ENCODE measurements around the gene FDCSP.

Gene FDCSP

DNA sequence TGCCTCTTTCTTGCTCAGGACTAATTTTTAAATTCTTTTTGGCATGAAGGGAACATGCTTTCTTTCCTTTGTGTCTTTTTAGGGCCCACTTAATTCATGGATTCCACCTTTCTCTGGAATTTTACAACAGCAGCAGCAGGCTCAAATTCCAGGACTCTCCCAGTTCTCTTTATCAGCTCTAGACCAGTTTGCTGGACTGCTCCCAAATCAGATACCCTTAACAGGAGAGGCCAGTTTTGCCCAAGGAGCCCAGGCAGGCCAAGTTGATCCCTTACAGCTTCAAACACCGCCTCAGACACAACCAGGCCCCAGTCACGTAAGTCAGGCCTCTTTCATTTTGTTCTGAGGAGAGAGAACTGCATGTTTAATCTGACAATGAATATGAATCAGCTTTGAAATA lies 28.1 kb upstream of the FDCSP start:
- TF ChIP-seq, protein P1, sequence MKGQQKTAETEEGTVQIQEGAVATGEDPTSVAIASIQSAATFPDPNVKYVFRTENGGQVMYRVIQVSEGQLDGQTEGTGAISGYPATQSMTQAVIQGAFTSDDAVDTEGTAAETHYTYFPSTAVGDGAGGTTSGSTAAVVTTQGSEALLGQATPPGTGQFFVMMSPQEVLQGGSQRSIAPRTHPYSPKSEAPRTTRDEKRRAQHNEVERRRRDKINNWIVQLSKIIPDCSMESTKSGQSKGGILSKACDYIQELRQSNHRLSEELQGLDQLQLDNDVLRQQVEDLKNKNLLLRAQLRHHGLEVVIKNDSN (IDR thresholded peaks at IDR 0.05), result no peak
- TF ChIP-seq EGR1 (IDR thresholded peaks at IDR 0.05) (no peak), FOXM1 (IDR thresholded peaks at IDR 0.05; ENCODE audit: borderline replicate concordance, low read depth) (no peak), ZBTB7A (IDR thresholded peaks at IDR 0.05; ENCODE audit: low read depth) (no peak), EP300 (IDR thresholded peaks at IDR 0.05; ENCODE audit: borderline replicate concordance) (no peak), TCF12 (IDR thresholded peaks at IDR 0.05; ENCODE audit: low read depth) (no peak), RAD21 (IDR thresholded peaks at IDR 0.05; ENCODE audit: low read depth) (no peak), TAF1 (IDR thresholded peaks at IDR 0.05; ENCODE audit: low read depth) (no peak), CREB1 (IDR thresholded peaks at IDR 0.05; ENCODE audit: low read depth) (no peak), YY1 (IDR thresholded peaks at IDR 0.05; ENCODE audit: low read depth) (no peak), CEBPB (IDR thresholded peaks at IDR 0.05) (no peak), NFIC (IDR thresholded peaks at IDR 0.05) (no peak), TEAD4 (IDR thresholded peaks at IDR 0.05) (no peak)
- TF ChIP-seq, protein P2, sequence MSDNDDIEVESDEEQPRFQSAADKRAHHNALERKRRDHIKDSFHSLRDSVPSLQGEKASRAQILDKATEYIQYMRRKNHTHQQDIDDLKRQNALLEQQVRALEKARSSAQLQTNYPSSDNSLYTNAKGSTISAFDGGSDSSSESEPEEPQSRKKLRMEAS (IDR thresholded peaks at IDR 0.05), result no peak
- TF ChIP-seq, protein P3, sequence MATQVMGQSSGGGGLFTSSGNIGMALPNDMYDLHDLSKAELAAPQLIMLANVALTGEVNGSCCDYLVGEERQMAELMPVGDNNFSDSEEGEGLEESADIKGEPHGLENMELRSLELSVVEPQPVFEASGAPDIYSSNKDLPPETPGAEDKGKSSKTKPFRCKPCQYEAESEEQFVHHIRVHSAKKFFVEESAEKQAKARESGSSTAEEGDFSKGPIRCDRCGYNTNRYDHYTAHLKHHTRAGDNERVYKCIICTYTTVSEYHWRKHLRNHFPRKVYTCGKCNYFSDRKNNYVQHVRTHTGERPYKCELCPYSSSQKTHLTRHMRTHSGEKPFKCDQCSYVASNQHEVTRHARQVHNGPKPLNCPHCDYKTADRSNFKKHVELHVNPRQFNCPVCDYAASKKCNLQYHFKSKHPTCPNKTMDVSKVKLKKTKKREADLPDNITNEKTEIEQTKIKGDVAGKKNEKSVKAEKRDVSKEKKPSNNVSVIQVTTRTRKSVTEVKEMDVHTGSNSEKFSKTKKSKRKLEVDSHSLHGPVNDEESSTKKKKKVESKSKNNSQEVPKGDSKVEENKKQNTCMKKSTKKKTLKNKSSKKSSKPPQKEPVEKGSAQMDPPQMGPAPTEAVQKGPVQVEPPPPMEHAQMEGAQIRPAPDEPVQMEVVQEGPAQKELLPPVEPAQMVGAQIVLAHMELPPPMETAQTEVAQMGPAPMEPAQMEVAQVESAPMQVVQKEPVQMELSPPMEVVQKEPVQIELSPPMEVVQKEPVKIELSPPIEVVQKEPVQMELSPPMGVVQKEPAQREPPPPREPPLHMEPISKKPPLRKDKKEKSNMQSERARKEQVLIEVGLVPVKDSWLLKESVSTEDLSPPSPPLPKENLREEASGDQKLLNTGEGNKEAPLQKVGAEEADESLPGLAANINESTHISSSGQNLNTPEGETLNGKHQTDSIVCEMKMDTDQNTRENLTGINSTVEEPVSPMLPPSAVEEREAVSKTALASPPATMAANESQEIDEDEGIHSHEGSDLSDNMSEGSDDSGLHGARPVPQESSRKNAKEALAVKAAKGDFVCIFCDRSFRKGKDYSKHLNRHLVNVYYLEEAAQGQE (IDR thresholded peaks at IDR 0.05; ENCODE audit: low read depth), result no peak

DNA sequence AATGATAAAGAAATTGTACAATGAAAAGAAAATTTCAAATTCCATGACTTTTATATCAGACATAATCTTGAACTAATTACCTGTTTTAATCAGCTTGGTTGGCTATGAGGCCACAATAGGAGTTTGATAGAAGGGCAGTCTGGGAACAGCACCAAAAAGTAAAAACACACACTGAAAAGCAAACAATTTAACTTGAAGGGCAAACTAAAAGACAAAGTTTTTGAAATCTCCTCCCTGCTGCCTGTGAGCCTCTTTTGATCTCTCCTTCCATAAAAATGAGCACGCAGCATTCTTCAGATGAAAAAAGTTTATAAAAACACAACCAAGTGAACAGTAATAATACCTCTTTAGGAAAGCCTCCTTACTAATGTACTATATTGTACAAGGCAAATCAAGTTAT lies 22.3 kb upstream of the FDCSP start:
- no peak for TF ChIP-seq TCF12 (IDR thresholded peaks at IDR 0.05; ENCODE audit: low read depth)
- TF ChIP-seq, protein P1 (IDR thresholded peaks at IDR 0.05), result no peak
- no peak for TF ChIP-seq NFIC (IDR thresholded peaks at IDR 0.05)
- no peak for TF ChIP-seq RAD21 (IDR thresholded peaks at IDR 0.05; ENCODE audit: low read depth)
- no peak for TF ChIP-seq FOXM1 (IDR thresholded peaks at IDR 0.05; ENCODE audit: borderline replicate concordance, low read depth)
- no peak for TF ChIP-seq ZBTB7A (IDR thresholded peaks at IDR 0.05; ENCODE audit: low read depth)
- TF ChIP-seq, protein P3 (IDR thresholded peaks at IDR 0.05; ENCODE audit: low read depth), result no peak
- TF ChIP-seq CREB1 (IDR thresholded peaks at IDR 0.05; ENCODE audit: low read depth), result no peak
- TF ChIP-seq EP300 (IDR thresholded peaks at IDR 0.05; ENCODE audit: borderline replicate concordance), result no peak
- TF ChIP-seq YY1 (IDR thresholded peaks at IDR 0.05; ENCODE audit: low read depth), result no peak
- TF ChIP-seq TEAD4 (IDR thresholded peaks at IDR 0.05), result no peak
- TF ChIP-seq, protein P2 (IDR thresholded peaks at IDR 0.05), result no peak
- TF ChIP-seq EGR1 (IDR thresholded peaks at IDR 0.05), result no peak
- no peak for TF ChIP-seq CEBPB (IDR thresholded peaks at IDR 0.05)
- no peak for TF ChIP-seq TAF1 (IDR thresholded peaks at IDR 0.05; ENCODE audit: low read depth)

DNA sequence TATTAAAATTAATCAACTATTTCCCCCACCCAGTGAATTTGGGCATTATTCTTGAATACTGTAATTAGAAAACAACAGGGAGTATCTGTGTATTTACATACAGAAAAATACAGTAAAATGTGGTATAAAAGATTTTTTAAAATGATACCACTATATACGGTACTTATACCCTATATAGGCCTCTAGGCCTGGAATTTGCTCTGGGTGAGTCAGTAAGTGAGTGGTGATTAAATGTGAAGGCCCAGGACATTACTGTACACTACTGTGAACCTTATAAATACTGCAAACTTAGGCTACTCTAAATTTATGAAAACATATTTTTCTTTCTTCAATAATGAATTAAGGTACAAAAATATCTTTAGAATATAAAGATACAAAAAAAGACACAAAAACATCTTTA lies 10.2 kb downstream of the FDCSP start:
- TF ChIP-seq CREB1 (IDR thresholded peaks at IDR 0.05; ENCODE audit: low read depth) (no peak), YY1 (IDR thresholded peaks at IDR 0.05; ENCODE audit: low read depth) (no peak), CEBPB (IDR thresholded peaks at IDR 0.05) (no peak), TCF12 (IDR thresholded peaks at IDR 0.05; ENCODE audit: low read depth) (no peak), EGR1 (IDR thresholded peaks at IDR 0.05) (no peak), EP300 (IDR thresholded peaks at IDR 0.05; ENCODE audit: borderline replicate concordance) (no peak), NFIC (IDR thresholded peaks at IDR 0.05) (no peak), FOXM1 (IDR thresholded peaks at IDR 0.05; ENCODE audit: borderline replicate concordance, low read depth) (no peak), TEAD4 (IDR thresholded peaks at IDR 0.05) (no peak), RAD21 (IDR thresholded peaks at IDR 0.05; ENCODE audit: low read depth) (no peak), TAF1 (IDR thresholded peaks at IDR 0.05; ENCODE audit: low read depth) (no peak), ZBTB7A (IDR thresholded peaks at IDR 0.05; ENCODE audit: low read depth) (no peak)
- TF ChIP-seq, protein P3 (IDR thresholded peaks at IDR 0.05; ENCODE audit: low read depth), result no peak
- TF ChIP-seq, protein P2 (IDR thresholded peaks at IDR 0.05), result no peak
- TF ChIP-seq, protein P1 (IDR thresholded peaks at IDR 0.05), result no peak
